Spleen (tissue), 7 donors: ENCODE measurements around the gene USP5.

Experiments used
- CTCF ChIP-seq, 11 experiments: fragments of 200-600 bp in 7 of 11; fragments of 450-650 bp in 4 of 11; sonication (generic) in 4 of 11; IDR thresholded peaks in 8 of 11; conservative IDR thresholded peaks in 3 of 11; 1 replicate in 7 of 11; 2 replicates in 4 of 11; pipeline versions ENCODE4 v1.4.0 to v1.8.0; 2016 to 2021; ENCODE audit warnings: antibody characterized with exemption in 11 of 11, inconsistent platforms in 4 of 11, mild to moderate bottlenecking in 1 of 11
- POLR2A ChIP-seq, 3 donors: fragments of 450-650 bp; IDR thresholded peaks; one replicate each; pipeline ENCODE4 v1.5.1; 2017; ENCODE audit warnings: antibody characterized with exemption in 3 of 3, mild to moderate bottlenecking in 1 of 3
- donor health status: DM: no; HTN: no; CAD: no; lungs with moderate emphysema.
- donor health status: DM: no; HTN: no; CAD: no.
- donor health status: DM: no; HTN: no; CAD: no.

- peak in 2 of 3 donors; percentile 70 to 89 for TF ChIP-seq POLR2A (IDR thresholded peaks at IDR 0.05)
- peak in 2 of 11 experiments; percentile 11 to 13 for TF ChIP-seq CTCF (IDR thresholded peaks at IDR 0.05 in 8 of 11, conservative IDR thresholded peaks at IDR 0.05 in 3 of 11)
Measured at GRCh38 chr12:6851153-6851920, 613 bp upstream of the USP5 start, which contains the start of gene CDCA3.
